ENCODE measurements around the gene RAD18. TPM values are rescaled to one million over a fixed set of nuclear protein-coding genes. Genes with fewer than 3 reads are reported as not detected.

The RAD18 gene
- total RNA-seq, 2 donors from 2014 or later: 18.2 to 20.8 TPM

- peak; percentile 89 for DNase-seq
- H3K27ac Mint-ChIP-seq: no peak overlapping the region
- H3K27ac ChIP-seq (ENCODE audit: low read depth, low read length): no peak overlapping the region
- no peaks in the 10 kb centered on the region for H3K36me3 ChIP-seq (ENCODE audit: control insufficient read depth, insufficient read depth, low read length)
- no peak overlapping the region for H3K4me3 Mint-ChIP-seq
- no peak overlapping the region for H3K9ac ChIP-seq (ENCODE audit: extremely low read depth, low read length, poor library complexity, severe bottlenecking)
- H3K4me1 Mint-ChIP-seq: no peaks in the 10 kb centered on the region
- H3K9me3 Mint-ChIP-seq: no peaks in the 10 kb centered on the region
- TF ChIP-seq CTCF (conservative IDR thresholded peaks at IDR 0.05): peak; percentile 99
- peaks cover 55% of the 10 kb centered on the region for H3K27me3 Mint-ChIP-seq (ENCODE audit: insufficient read depth)
- H3K4me1 ChIP-seq (ENCODE audit: control insufficient read depth, insufficient read depth, low read length): no peaks in the 10 kb centered on the region
- H3K36me3 Mint-ChIP-seq (ENCODE audit: low read depth): no peaks in the 10 kb centered on the region
- peaks cover 53% of the 10 kb centered on the region for H3K27me3 ChIP-seq (ENCODE audit: control insufficient read depth, insufficient read depth, low read length, poor library complexity, severe bottlenecking)
- no peak overlapping the region for H3K4me3 ChIP-seq (ENCODE audit: low read length)
- no peaks in the 10 kb centered on the region for H3K9me3 ChIP-seq (ENCODE audit: control insufficient read depth, low read length)
- WGBS, 2 experiments (ENCODE audit: insufficient coverage in 1 of 2, insufficient read length in 1 of 2): 5 to 6% methylated on average over 6 to 7 of the region's 7 CpGs
Measured at GRCh38 chr3:8970971-8971589, 7.8 kb upstream of the RAD18 start.

DNA sequence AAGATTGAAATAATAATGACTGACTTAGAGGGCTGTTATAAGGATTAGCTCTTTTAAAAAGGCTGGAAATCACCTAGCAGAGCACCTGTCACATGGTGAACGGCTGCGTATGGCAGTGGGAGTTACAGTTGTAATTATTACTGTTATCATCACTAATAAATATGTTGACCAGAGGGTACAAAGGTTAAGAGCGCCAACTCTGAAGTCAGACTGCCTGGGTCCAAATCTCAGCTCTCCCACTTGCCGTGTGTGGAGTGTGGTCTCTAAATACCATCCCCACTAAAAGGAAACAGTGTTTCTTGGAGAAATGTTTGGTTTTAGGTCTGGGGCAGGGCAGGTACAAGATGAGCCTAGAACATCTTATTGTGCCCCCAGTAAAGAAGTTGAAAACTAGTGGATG is 6.0 kb upstream of the RAD18 start:
- Mint-ChIP-seq H3K4me1 (peaks cover 15% of the 10 kb centered on the region), H3K4me3 (no peak overlapping the region), H3K9me3 (no peaks in the 10 kb centered on the region), H3K36me3 (ENCODE audit: low read depth) (no peaks in the 10 kb centered on the region), H3K27ac (no peak overlapping the region), H3K27me3 (ENCODE audit: insufficient read depth) (peaks cover 62% of the 10 kb centered on the region)
- Histone ChIP-seq H3K27me3 (ENCODE audit: control insufficient read depth, insufficient read depth, low read length, poor library complexity, severe bottlenecking) (peaks cover 61% of the 10 kb centered on the region), H3K9ac (ENCODE audit: extremely low read depth, low read length, poor library complexity, severe bottlenecking) (no peak overlapping the region), H3K27ac (ENCODE audit: low read depth, low read length) (no peak overlapping the region), H3K36me3 (ENCODE audit: control insufficient read depth, insufficient read depth, low read length) (no peaks in the 10 kb centered on the region), H3K4me1 (ENCODE audit: control insufficient read depth, insufficient read depth, low read length) (no peaks in the 10 kb centered on the region), H3K9me3 (ENCODE audit: control insufficient read depth, low read length) (no peaks in the 10 kb centered on the region), H3K4me3 (ENCODE audit: low read length) (no peak overlapping the region)
- TF ChIP-seq CTCF (conservative IDR thresholded peaks at IDR 0.05): no peak
- WGBS, 2 experiments (ENCODE audit: insufficient coverage in 1 of 2, insufficient read length in 1 of 2): 80 to 91% methylated on average over 1 to 4 of the region's 4 CpGs
- DNase-seq: no peak

DNA sequence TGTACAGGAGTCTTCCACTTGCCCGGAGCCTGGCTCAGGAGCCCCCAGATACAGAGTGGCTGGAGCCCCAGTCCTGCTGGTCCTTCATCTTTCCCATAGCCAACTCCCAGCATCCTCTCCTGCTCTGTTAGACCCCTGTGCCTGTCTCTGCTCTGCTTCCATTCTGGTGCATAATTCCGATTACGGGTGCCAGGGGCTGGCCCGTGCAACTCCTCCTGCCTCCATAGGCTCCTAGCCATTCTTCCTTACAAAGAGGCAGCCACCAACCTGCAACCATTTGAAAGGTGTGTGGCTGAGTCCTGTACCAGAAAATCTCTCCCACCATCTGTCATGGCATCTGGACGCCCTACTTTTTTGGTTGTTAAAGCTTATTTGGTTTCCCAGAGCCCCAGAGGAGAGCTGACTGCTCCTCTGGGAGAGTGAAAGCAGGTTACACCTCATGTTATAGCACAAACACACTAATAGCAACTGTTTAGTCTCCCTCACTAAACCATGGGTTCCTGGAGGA is 5.2 kb upstream of the RAD18 start:
- DNase-seq: no peak
- no peaks in the 10 kb centered on the region for H3K36me3 Mint-ChIP-seq (ENCODE audit: low read depth)
- no peaks in the 10 kb centered on the region for H3K4me1 ChIP-seq (ENCODE audit: control insufficient read depth, insufficient read depth, low read length)
- H3K36me3 ChIP-seq (ENCODE audit: control insufficient read depth, insufficient read depth, low read length): no peaks in the 10 kb centered on the region
- H3K9me3 ChIP-seq (ENCODE audit: control insufficient read depth, low read length): no peaks in the 10 kb centered on the region
- WGBS, 2 experiments (ENCODE audit: insufficient coverage in 1 of 2, insufficient read length in 1 of 2): 89 to 100% methylated on average over 2 to 5 of the region's 5 CpGs
- H3K4me3 ChIP-seq (ENCODE audit: low read length): no peak overlapping the region
- no peaks in the 10 kb centered on the region for H3K9me3 Mint-ChIP-seq
- peaks cover 62% of the 10 kb centered on the region for H3K27me3 Mint-ChIP-seq (ENCODE audit: insufficient read depth)
- H3K4me3 Mint-ChIP-seq: no peak overlapping the region
- H3K27ac Mint-ChIP-seq: no peak overlapping the region
- H3K27me3 ChIP-seq (ENCODE audit: control insufficient read depth, insufficient read depth, low read length, poor library complexity, severe bottlenecking): peaks cover 61% of the 10 kb centered on the region
- H3K9ac ChIP-seq (ENCODE audit: extremely low read depth, low read length, poor library complexity, severe bottlenecking): no peak overlapping the region
- TF ChIP-seq CTCF (conservative IDR thresholded peaks at IDR 0.05): no peak
- H3K27ac ChIP-seq (ENCODE audit: low read depth, low read length): no peak overlapping the region
- H3K4me1 Mint-ChIP-seq: peaks cover 23% of the 10 kb centered on the region
